Measurements from ENCODE around the gene FNDC3B. TPM values are rescaled to one million over a fixed set of nuclear protein-coding genes. Genes with fewer than 3 reads are reported as not detected.
A peak's percentile ranks its signal among the peaks of the same experiment; 100 is the strongest.

Gene FNDC3B
- total RNA-seq, 1 donor from 2014 or later = 160 TPM

- intact Hi-C loops (cut with DNase I) = no loop called here
- TF ChIP-seq, protein P1, sequence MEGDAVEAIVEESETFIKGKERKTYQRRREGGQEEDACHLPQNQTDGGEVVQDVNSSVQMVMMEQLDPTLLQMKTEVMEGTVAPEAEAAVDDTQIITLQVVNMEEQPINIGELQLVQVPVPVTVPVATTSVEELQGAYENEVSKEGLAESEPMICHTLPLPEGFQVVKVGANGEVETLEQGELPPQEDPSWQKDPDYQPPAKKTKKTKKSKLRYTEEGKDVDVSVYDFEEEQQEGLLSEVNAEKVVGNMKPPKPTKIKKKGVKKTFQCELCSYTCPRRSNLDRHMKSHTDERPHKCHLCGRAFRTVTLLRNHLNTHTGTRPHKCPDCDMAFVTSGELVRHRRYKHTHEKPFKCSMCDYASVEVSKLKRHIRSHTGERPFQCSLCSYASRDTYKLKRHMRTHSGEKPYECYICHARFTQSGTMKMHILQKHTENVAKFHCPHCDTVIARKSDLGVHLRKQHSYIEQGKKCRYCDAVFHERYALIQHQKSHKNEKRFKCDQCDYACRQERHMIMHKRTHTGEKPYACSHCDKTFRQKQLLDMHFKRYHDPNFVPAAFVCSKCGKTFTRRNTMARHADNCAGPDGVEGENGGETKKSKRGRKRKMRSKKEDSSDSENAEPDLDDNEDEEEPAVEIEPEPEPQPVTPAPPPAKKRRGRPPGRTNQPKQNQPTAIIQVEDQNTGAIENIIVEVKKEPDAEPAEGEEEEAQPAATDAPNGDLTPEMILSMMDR (IDR thresholded peaks at IDR 0.05) = no peak
- Histone ChIP-seq H3K4me3 (no peak overlapping the region), H3K4me1 (no peaks in the 10 kb centered on the region), H3K27ac (no peak overlapping the region), H3K9me3 (no peaks in the 10 kb centered on the region), H3K36me3 (no peaks in the 10 kb centered on the region), H3K27me3 (no peaks in the 10 kb centered on the region)
- no peak for DNase-seq
- no peak for ATAC-seq
Observed at GRCh38 chr3:172024679-172025078, 14.7 kb upstream of the FNDC3B start.

DNA sequence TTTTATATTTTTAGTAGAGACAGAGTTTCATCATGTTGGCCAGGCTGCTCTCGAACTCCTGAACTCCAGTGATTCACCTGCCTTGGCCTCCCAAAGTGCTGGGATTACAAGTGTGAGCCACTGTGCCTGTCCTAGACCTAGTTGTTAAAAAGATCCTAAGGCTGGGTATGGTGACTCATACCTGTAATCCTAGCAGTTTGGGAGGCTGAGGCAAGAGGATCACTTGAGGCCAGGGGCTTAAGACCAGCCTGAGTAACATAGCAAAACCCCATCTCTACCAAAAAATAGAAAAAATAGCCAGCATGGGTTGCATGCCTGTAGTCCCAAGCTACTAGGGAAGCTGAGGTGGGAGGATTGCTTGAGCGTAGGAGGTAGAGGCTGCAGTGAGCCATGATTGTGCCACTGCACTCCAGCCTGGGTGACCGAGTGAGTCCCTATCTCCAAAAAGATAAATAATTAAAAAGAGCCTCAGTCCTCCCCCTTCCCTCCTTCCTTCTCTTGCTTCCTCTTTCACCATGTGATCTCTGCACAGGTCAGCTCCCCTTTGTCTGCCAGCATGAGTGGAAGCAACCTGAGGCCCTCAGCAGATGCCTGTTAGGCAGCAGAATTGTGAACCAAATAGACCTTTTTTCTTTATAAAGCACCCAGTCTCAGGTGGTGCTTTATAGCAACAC is 9.8 kb upstream of the FNDC3B start:
- intact Hi-C loops (cut with DNase I) = no loop called here
- ATAC-seq (peak; percentile 69), DNase-seq (no peak)
- H3K9me3 ChIP-seq = no peaks in the 10 kb centered on the region
- H3K27ac ChIP-seq = no peak overlapping the region
- H3K36me3 ChIP-seq = no peaks in the 10 kb centered on the region
- TF ChIP-seq, protein P1 (IDR thresholded peaks at IDR 0.05) = no peak
- H3K4me1 ChIP-seq = no peaks in the 10 kb centered on the region
- no peak overlapping the region for H3K4me3 ChIP-seq
- no peaks in the 10 kb centered on the region for H3K27me3 ChIP-seq

- intact Hi-C loops (cut with DNase I) = no loop called here
- DNase-seq (no peak), ATAC-seq (no peak)
- Histone ChIP-seq H3K4me1 (no peaks in the 10 kb centered on the region), H3K36me3 (no peaks in the 10 kb centered on the region), H3K4me3 (no peak overlapping the region), H3K27me3 (no peaks in the 10 kb centered on the region), H3K27ac (no peak overlapping the region), H3K9me3 (no peaks in the 10 kb centered on the region)
- TF ChIP-seq, protein P1 (IDR thresholded peaks at IDR 0.05) = no peak
Observed at GRCh38 chr3:172030181-172030580, 9.2 kb upstream of the FNDC3B start.

DNA sequence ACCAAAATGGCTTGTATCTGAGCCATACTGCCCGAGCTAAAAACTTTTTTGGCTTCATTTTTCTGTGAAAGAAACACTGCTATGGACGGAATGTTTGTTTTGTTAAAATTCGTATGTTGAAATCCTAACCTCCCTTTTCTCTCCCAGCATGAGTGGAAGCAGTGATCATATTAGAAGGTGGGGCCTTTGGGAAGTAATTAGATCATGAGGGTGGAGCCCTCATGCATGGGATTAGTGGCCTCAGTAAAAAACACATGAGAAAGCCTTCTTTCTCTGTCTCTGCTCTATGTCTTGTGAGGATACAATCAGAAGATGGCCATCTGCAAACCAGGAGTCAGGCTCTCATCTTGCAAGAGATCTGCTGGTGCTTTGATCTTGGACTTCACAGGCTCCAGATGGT is 7.4 kb upstream of the FNDC3B start:
- TF ChIP-seq, protein P1 (IDR thresholded peaks at IDR 0.05) = no peak
- no peak overlapping the region for H3K27ac ChIP-seq
- H3K4me1 ChIP-seq = no peaks in the 10 kb centered on the region
- ATAC-seq (no peak), DNase-seq (no peak)
- intact Hi-C loops (cut with DNase I) = no loop called here
- no peaks in the 10 kb centered on the region for H3K27me3 ChIP-seq
- H3K4me3 ChIP-seq = no peak overlapping the region
- H3K36me3 ChIP-seq = no peaks in the 10 kb centered on the region
- no peaks in the 10 kb centered on the region for H3K9me3 ChIP-seq

DNA sequence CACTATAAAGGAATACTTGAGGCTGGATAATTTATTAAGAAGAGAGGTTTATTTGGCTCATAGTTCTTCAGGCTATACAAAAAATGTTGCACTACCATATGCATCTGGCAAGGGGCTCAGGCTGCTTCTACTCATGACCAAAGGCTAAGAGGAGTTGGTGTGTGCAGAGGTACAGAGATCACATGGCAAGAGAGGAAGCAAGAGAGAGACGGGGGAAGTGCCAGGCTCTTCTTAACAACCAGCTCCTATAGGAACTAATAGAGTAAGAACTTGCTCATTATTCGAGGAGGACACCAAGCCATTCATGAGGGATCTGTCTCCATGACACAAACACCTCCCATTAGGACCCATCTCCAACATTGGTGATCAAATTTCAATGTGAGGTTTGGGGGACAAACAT is 6.0 kb upstream of the FNDC3B start:
- Histone ChIP-seq H3K36me3 (no peaks in the 10 kb centered on the region), H3K4me3 (no peak overlapping the region), H3K27ac (no peak overlapping the region), H3K27me3 (no peaks in the 10 kb centered on the region), H3K9me3 (no peaks in the 10 kb centered on the region), H3K4me1 (no peaks in the 10 kb centered on the region)
- ATAC-seq = peak; percentile 74
- TF ChIP-seq, protein P1 (IDR thresholded peaks at IDR 0.05) = no peak
- no peak for DNase-seq
- intact Hi-C loops (cut with DNase I) = no loop called here

Data from upper lobe of right lung (tissue), 1 donor.